GM23248 (cell line): Measurements from ENCODE around the gene FURIN.

ENCODE experiments used
- EZH2 ChIP-seq: fragments of 200-600 bp; sonication (generic); IDR thresholded peaks from 2 replicates; pipeline ENCODE4 v1.6.1; 2018; ENCODE audit warnings: antibody characterized with exemption, mild to moderate bottlenecking; ENCODE audit not compliant: insufficient read depth, poor library complexity, severe bottlenecking
- EZH2phosphoT487 ChIP-seq: fragments of 200-600 bp; sonication (generic); IDR thresholded peaks from 2 replicates; pipeline ENCODE4 v1.6.1; 2018; ENCODE audit warnings: antibody characterized with exemption, moderate library complexity, mild to moderate bottlenecking, low read depth; ENCODE audit not compliant: insufficient read depth

GRCh38 chr15:90915808-90916440 lies 47.5 kb downstream of the FURIN start:
- no peak for TF ChIP-seq EZH2
- no peak for TF ChIP-seq EZH2phosphoT487
